ENCODE measurements around the gene PIERCE2.

DNA sequence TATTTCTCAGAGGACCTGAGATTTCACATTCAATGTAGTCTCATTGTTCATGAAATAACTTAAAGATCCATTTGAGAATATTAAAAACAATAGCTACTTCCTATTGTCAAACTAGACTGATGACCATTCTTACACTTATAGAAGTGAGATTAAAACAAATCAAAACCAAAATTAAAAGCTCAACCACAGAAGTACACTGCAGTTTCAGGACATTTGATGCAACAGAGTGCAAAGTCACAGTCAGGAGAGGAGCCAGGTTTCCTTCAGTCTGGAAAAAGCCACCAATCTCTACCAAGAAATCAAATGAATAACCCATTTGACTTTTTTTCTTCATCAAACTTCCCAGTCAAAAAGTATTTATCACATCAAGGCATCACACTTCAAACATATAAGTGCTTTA is 5.6 kb upstream of the PIERCE2 start:
- TF ChIP-seq, protein P1, sequence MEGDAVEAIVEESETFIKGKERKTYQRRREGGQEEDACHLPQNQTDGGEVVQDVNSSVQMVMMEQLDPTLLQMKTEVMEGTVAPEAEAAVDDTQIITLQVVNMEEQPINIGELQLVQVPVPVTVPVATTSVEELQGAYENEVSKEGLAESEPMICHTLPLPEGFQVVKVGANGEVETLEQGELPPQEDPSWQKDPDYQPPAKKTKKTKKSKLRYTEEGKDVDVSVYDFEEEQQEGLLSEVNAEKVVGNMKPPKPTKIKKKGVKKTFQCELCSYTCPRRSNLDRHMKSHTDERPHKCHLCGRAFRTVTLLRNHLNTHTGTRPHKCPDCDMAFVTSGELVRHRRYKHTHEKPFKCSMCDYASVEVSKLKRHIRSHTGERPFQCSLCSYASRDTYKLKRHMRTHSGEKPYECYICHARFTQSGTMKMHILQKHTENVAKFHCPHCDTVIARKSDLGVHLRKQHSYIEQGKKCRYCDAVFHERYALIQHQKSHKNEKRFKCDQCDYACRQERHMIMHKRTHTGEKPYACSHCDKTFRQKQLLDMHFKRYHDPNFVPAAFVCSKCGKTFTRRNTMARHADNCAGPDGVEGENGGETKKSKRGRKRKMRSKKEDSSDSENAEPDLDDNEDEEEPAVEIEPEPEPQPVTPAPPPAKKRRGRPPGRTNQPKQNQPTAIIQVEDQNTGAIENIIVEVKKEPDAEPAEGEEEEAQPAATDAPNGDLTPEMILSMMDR (IDR thresholded peaks at IDR 0.05) = no peak
- no peak for TF ChIP-seq POLR2A (IDR thresholded peaks at IDR 0.05)
